Stimulated activated CD4-positive, alpha-beta T cell treated with anti-CD3 and anti-CD28 coated beads, Interleukin-4, amount 100 ng/mL, for 24 hours (primary cell): ENCODE measurements around the gene DUS2.

ENCODE experiments used
- DNase-seq: peaks from one replicate; pipeline ENCODE4 v3.0.0-alpha.2; 2020

The DUS2 gene

DNA sequence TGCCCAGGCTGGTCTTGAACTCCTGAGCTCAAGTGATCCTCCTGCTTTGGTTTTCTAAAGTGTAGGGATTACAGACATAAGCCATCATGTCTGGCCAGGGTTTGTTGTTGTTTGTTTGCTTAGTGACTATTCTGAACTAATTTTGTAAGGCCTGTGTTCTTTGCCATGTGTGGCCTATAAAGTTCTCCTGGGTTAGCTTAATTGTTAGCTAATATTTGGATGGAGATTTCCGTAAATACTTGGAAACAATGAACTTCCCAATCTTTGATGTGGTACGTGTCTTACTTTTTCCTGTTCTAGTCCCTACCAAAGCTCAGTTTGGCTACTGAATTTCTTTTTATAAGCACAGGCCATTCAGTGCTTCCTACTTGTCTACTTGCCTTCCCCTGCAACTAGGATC lies 24.9 kb downstream of the DUS2 start:
- no peak for DNase-seq

DNA sequence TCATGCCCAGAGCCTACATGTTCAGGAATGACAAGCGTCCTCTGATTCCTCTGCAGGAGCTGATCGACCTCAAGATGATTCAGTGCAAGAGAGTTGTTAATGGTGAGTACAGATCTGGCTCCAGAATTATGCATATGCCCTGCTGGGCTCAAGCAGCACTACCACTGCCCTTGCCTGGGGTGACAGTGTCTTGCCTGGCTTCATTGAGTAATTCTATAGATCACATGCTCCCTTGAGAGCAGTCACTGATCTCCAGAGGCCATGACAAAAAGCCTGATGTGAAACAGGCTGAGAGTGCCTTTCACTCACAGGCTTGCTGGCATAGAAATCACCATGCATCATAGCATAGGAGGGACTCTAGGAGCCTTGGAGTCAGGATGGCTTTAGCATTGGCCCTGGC lies 26.4 kb downstream of the DUS2 start:
- DNase-seq, result no peak

DNA sequence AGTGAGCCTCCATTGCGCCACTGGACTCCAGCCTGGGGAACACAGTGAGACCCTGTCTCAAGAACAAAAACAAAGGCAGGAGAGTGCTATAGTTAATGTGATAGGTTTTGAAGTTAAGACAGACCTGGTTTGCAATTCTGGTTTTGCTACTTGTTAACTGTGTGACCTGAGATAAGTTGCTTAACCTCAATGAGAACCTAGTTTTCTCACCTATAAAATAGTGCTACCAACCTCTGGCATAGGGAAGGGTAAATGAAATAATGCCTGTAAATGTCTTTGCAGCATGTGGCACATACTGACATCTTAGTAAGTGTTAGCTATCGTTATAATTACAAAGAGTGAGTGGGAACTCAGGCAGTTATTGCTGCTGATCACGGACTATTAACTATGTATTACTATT lies 32.3 kb downstream of the DUS2 start:
- DNase-seq, result no peak

DNA sequence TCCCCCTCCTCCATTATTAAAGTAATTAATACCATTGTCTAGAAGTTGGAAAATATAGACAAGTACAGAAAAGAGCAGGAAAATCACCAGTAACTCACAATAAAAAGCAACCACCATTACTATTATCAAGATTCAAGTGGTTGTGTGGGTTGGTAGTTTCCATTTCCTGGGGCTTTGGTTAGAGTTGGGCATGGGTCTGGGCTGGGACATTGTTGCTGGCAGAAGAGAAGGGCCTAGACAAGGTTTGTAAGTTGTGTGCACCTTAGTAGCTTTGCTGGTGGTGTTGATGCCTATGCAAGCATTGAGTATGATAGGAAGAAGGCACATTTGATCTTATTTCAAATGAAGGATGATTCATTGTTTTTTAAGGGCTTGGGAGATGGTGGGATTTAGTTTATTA lies 36.7 kb downstream of the DUS2 start:
- DNase-seq, result no peak

DNA sequence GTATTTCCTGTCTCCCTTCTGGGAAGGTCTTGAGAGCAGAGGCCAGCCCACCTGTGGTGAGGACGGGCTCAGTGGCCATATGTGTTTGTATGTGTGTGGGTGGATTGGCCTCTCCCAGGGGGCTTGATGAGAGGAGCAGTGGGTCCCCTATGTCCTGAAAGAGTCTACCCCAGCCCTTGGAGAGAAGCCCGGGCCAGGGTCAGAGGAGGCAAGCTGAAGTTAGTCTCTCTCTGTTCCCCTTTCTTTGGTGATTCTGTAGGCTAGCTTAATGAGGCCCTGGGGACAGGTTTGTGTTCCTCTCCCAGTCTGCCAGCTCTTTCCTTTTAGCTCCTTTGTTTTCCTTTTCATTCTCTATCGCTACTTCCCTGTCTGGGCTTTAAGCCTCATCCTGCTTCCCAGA lies 38.3 kb downstream of the DUS2 start:
- no peak for DNase-seq

DNA sequence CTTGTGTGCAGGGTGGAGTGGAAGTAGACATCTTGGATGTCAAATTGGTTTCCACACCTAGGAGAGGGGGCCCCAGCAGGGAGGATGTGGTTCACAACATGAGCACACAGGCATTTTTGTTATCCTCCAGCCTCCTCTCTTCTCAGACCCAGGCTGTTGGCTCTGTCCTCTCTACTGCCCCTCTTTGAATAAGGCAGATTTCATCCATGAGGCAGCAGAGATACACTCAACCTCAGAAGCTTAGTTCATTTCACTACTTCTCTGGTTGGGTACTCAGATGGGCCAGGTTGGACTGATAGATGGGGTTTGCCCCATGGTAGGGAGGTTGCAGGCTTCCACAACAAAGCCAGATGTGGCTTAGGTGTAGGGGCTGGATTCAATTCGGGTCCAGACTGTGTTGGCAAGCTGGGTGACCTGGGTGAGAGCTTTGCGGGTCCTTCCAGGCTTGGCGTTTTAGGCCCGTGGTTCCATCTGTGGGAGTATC lies 39.9 kb downstream of the DUS2 start:
- no peak for DNase-seq

DNA sequence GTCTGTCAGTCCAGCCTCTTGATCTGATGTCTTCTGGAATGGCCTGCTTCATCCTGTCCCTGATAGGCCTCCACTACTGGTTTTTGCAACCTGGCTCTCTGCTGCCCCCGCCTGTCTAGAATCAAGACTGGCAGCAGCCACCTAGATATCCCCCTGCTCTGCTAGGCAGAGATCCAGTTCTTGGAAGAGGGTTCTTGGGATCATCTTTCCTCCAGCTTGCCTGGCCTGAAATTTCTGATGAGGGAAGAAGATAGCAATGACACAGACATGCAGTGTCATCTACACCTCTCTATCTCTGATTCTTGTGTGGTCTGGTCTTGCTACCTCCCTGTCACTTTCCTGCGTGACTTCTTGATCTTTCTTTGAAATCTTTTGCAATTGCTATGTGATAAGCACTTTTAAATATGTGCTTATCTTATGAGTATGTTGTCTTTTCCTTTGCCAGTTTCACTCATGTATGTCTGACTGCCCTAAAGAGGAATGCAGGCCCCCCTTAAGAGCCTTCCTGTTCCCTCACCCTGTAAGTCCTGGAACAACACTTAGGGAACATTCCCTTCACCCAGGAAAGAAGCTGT lies 41.8 kb downstream of the DUS2 start:
- peak; percentile 77 for DNase-seq

DNA sequence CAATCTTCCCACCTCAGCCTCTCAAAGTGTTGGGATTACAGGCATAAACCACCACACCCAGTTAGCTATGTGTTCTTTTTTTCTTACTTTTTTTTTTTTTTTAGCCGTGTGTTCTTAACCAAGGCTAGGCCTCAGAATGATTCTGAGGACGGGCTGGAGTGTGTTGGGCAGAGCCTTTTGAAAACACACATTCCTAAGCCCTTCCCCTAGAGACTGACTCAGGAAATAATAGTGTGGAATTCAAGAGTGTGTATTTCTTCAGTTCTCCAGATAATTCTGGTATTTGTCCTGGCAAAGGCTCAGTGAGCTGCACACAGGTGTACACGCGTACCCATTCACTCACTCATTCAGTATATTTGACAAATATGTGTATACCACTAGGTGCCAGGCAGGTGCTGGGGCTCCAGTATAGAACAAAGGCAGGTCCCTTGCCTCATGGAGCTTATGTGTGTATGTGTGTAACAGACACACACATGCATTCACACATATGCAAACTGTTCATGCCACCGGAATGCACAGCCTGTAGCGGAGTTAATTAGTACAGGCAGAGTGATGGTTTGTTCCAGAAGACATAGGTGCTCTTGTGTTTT lies 42.7 kb downstream of the DUS2 start:
- DNase-seq, result no peak

DNA sequence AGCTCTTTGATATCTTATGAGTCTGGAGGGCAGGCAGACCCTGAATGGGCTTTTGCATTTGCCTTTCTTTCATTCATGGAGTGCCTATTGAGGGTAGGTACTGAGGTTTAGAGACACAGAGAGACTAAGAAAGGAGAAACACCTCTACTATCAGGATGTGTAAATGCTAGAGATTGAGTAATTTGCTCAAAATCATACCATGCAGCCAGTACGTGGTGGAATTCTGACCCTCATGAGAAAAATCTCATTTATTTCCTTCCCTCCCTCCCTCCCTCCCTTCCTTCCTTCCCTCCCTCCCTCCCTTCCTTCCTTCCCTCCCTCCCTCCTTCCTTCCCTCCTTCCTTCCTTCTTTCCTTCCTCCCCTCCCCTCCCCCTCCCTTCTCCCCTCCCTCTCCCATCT lies 43.7 kb downstream of the DUS2 start:
- no peak for DNase-seq

DNA sequence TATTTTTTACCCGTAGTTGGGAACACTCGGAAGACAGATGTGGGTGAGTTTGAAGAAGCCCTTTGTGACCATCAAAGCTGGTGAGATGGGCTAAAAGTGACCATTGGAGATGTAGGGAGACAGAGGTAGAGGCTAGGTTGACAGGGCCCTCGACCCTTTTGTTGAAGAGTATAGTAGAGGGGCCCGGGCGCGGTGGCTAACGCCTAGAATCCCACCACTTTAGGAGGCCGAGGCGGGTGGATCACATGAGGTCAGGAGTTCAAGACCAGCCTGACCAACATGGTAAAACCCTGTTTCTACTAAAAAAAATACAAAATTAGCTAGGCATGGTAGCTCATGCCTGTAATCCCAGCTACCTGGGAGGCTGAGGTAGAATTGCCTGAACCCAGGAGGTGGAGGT lies 45.8 kb downstream of the DUS2 start:
- no peak for DNase-seq

DNA sequence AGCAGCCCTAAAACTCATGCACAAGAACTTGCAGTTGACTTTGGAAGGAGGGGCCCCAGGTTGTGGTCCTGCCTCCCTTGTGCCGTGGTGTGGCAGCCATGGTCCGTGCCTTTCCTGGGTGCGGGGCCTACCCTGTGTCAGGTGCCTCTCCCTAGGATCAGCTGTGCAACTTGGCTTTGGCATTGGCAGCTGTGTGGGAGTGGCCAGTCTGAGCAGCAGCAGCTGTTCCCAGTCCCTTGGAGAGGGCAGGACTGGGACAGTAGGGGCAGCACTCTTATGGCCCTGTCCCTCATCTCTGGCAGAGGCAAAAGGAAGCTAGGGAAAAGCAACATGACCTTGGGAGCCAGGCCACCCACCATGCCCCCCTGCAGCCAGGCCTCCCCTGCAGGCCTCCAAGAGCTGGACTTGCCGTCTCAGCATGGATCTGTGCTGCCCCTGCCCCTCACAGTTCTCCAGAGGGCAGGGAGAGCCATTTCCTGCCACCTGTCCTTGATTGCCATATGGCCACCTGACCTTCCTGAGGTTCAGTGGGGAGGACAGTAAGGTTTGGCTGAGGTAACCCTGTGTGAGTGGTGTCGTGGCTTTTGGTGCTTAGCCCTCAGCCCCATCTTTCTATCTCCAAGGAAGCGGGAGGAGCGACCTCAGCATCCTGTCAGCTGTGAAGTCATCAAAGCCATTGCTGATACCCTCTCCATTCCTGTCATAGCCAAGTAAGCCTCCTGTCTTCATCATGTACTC lies 46.6 kb downstream of the DUS2 start:
- DNase-seq, result no peak

DNA sequence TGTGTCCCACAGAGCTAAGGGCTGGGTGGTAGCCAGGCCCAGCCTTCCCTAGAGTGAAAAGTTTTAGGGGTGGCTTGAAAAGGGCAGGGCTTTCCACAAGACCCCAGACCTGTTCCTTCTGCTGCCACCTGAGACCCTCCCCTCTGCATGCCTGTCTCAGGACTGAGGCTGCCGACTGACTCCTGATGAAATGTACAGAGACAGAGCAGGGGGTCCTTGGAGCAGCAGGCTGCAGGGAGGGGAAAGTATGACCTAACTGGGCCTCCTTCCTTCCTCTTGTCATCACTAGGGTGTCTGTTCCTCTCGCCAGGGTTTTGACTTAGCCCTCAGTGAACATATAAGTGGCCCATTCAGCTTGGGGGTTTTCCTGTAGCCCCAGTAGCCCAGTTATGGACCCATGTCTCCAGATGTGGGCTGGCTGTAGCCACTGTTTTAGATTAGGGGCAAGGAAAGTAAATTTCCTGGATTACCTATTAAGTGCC lies 47.2 kb downstream of the DUS2 start:
- DNase-seq, result no peak

DNA sequence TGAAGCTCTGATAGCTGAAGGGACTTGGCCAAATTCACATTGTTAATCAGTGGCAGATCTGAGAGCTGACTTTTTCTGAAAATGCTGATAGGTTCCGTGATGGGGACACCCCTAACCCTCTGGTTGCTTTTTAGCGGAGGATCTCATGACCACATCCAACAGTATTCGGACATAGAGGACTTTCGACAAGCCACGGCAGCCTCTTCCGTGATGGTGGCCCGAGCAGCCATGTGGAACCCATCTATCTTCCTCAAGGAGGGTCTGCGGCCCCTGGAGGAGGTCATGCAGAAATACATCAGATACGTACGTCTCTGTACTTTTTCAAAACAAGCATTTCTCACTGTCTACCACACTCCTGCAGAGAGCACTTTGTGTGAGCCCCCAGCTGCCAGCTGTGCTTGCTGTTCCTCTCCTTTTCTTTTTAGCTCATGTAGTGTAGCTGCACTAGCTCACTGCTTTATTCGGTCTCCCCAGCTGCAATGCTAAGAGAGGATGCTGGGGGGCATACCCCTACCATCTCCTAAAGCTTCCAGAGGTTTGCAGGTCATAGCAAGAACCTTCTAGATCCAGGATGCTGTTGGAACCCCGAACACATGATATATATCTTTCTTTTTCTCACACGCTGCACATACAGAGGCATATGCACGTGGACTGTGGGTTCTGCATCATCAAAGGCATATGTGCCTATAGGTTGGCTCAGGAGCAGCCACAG lies 47.9 kb downstream of the DUS2 start:
- DNase-seq, result no peak

DNA sequence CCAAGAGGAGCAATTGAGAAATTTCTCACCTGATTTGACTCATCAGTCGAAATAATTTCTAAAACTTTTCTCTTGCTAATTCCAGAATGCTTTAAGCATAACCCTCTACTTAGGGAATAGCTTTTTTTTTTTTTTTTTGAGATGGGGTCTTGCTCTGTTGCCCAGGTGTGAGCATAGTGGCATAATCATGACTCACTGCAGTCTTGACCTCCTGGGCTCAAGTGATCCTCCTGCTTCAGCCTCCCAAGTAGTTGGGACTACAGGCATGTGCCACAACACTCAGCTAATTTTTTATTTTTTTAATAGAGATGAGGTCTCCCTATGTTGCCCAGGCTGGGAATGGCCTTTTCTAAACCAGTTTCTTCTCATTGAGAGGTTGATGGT lies 48.4 kb downstream of the DUS2 start:
- no peak for DNase-seq

DNA sequence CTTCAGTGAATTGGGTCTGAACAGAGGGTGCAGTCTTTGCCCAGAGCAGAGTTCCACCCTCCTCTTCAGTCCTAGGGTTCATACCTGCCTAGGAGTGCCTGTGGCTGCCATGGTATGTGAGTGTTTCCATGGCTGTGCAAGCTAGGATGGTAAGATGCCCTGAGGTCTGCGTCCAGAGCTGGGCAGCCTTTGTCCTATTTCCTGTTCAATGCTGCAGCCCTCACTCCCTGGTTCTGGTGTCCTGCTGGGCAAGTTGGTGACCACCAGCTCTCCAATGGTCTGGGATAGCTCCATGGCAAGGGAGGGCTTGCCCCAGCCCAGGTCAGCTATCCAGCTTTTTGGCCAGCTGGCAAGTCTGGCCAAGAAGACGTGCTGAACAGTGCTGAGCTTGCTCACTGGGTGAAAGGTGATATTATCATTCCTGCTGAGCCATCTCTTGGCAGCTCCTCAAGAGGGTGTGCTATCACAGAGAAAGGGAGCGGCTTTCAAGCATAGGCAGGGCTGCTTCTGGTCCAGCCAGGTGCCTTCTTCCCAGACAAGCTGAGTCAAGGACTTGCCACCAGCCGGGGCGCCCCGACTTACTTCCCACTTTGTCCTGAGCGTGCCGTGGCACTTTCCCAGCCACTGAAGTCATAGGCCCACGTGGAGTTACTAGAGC lies 49.1 kb downstream of the DUS2 start:
- DNase-seq, result no peak

DNA sequence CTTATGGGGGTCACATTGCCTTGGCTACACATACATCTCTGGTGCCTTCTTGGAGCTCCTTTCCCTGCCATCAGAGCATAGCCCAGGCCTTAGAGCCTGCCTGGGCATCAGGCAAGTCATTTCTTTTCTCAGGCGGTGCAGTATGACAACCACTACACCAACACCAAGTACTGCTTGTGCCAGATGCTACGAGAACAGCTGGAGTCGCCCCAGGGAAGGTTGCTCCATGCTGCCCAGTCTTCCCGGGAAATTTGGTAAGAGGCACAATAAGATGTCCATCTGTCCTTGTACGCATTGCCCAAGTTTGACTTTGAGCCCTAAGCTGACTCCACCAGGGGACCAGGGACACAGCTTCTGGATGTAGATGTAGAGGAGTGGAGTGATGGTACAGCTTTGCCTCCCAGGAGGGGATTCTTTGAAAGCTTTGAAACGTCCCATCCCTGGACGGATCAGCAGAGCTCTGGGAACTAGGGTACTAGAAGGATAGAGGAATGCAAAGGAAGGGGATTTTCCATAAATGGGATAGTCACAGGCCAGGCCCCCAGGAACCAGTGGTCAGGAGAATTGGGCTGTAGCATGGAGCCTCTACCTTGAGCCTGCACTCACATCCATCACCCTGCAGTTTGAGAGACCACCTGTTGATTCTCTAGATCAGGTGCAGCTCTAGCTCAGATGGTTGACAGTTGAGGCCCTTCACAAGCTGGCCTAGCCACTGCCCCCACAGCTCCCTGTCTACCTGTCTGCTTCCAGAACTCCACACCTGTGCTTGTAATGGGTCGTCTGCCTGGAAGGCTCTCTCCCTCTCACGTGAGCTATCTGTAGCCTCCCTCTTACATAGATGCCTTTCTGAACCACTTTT lies 51.0 kb downstream of the DUS2 start:
- DNase-seq, result no peak

DNA sequence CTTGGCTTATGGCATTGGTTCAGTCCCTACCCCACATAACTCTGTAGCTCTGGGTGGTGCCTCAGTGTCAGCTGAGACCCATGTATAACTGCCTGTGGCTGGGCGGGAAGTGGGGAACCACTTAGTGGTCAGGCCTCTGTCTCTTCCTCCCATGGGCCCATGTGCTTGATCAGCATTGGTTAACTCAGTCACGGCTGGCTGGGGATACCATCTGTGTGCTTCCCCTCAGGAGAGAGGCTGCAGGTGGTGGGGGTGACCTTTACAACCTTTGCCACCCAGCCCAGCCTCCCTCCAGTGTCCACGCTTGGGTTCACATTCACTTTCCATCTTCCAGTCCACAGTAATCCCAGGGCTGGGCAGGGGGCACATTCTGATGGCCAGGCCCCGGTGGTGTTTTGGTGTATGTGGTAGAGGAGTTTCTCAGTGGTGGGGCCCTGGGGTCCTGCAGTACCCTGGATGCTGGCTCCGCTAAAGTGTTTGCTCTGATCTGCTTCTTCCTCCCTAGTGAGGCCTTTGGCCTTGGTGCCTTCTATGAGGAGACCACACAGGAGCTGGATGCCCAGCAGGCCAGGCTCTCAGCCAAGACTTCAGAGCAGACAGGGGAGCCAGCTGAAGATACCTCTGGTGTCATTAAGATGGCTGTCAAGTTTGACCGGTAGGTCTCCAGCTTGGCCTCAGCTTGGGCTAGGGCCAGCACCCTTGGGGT lies 51.9 kb downstream of the DUS2 start:
- peak; percentile 39 for DNase-seq

DNA sequence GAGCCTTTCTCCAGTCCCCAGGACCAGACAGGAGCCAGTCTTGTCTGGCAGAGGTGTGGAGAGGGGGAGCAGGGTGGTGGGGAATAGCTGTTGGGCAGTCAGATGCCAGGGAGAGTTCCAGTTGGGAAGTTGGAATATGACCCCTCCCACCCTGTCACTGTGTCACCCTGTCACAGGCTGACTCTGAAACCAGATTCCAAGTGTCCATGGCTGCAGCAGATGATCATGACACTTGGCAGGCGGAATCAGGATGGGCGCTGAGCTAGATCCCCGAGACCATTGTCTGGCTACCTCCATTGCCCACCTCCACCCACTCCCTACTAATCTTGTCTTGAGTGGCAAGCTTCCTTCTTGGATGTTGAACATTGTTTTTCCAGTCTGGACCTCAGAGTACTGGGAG lies 52.9 kb downstream of the DUS2 start:
- DNase-seq, result no peak

DNA sequence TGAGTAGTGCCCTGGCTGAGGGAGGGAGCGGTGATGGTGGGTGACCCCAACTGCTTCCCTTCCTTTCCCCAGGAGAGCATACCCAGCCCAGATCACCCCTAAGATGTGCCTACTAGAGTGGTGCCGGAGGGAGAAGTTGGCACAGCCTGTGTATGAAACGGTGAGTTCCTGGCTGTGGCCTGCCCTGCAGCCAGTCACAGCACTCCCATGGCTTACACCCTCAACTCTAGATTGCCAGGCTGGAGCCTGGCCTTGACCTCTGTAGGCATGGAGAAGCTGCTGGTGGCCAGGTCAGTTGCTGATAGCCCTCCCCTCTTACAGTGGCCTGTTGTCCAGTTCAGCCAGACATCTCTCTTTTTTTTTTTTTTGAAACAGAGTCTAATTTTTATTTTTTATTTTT lies 53.5 kb downstream of the DUS2 start:
- no peak for DNase-seq

DNA sequence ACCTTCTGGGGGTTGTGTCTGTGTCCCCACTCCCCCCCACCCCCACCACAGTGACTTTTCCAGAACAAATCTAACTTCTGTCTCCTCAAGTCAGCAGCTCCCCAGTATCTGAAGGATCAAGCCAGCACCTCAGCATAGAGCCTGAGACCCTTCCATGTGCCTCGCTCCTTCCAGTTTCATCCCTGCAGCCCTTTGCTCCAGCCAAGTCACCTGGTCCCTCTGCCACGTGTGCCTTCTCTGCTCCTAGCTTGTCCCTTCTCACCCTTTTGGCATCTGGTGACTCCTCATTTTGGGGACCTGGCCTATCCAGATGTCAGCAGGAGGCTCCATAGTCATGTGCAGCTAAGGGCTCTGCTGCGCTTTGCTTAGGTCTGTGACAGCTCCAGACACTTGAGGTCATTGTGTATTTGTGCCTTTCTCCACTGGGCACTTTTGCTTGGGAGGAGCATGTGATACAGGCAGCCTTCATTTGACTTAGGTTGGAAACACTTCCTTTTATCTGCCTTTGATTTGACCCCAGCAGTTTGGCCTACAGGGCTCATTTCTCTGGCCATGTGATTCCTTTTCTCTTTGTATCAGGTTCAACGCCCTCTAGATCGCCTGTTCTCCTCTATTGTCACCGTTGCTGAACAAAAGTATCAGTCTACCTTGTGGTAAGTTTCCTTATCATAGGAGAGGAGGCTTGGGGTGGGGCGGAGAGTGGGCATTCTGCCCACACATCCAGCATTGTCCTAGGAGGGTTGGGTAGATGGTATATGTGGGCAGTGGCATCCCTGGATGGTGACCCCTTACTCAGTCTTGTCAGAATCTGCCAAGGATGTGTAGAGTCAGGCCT lies 55.0 kb downstream of the DUS2 start:
- DNase-seq, result no peak
